Spleen (tissue), 7 donors: ENCODE data around the gene ZNF69.

Source experiments
- CTCF ChIP-seq, 11 experiments: fragments of 200-600 bp in 7 of 11; fragments of 450-650 bp in 4 of 11; sonication (generic) in 4 of 11; IDR thresholded peaks in 8 of 11; conservative IDR thresholded peaks in 3 of 11; 1 replicate in 7 of 11; 2 replicates in 4 of 11; pipeline versions ENCODE4 v1.4.0 to v1.8.0; 2016 to 2021; ENCODE audit warnings: antibody characterized with exemption in 11 of 11, inconsistent platforms in 4 of 11, mild to moderate bottlenecking in 1 of 11
- POLR2A ChIP-seq, 3 donors: fragments of 450-650 bp; IDR thresholded peaks; one replicate each; pipeline ENCODE4 v1.5.1; 2017; ENCODE audit warnings: antibody characterized with exemption in 3 of 3, mild to moderate bottlenecking in 1 of 3
- POLR2AphosphoS5 ChIP-seq, 3 donors: sonication (generic); formaldehyde crosslinking; IDR thresholded peaks; one replicate each; pipeline ENCODE4 v1.5.1; 2017; ENCODE audit warnings: antibody characterized with exemption in 3 of 3
- donor health status: DM: no; HTN: no; CAD: no; lungs with moderate emphysema.
- donor health status: DM: no; HTN: no; CAD: no.
- donor health status: DM: no; HTN: no; CAD: no.

- TF ChIP-seq CTCF (IDR thresholded peaks at IDR 0.05 in 8 of 11, conservative IDR thresholded peaks at IDR 0.05 in 3 of 11) = no peak
- no peak for TF ChIP-seq POLR2A (IDR thresholded peaks at IDR 0.05)
- no peak for TF ChIP-seq POLR2AphosphoS5 (IDR thresholded peaks at IDR 0.05)
Observed at GRCh38 chr19:11848200-11848593, 39.4 kb upstream of the ZNF69 start.
